ENCODE measurements around the gene SLC2A11. TPM values are rescaled to one million over a fixed set of nuclear protein-coding genes. Genes with fewer than 3 reads are reported as not detected.

The SLC2A11 gene
- total RNA-seq, 6 experiments from 2014 or later: 8.9 to 13.2 (median 10.5) TPM

- H3K27ac Mint-ChIP-seq: no peak overlapping the region
- TF ChIP-seq CTCF (IDR thresholded peaks at IDR 0.05): no peak
- H3K27me3 Mint-ChIP-seq (ENCODE audit: insufficient read depth): peaks cover 26% of the 10 kb centered on the region
- peaks cover 12% of the 10 kb centered on the region; the same call in 1 of the 2 replicates for H3K36me3 Mint-ChIP-seq (ENCODE audit: low read depth)
- H3K9me3 Mint-ChIP-seq: peaks cover 4% of the 10 kb centered on the region; the same call in 1 of the 2 replicates
- H3K4me3 Mint-ChIP-seq: no peak overlapping the region; the same call in 1 of the 2 replicates
- H3K4me1 Mint-ChIP-seq (ENCODE audit: low read depth): peaks cover 22% of the 10 kb centered on the region
- no peak for DNase-seq
Observed at GRCh38 chr22:23836692-23837495, 20.8 kb upstream of the SLC2A11 start.

GRCh38 chr22:23837496-23837859, 20.2 kb upstream of the SLC2A11 start:
- peaks cover 12% of the 10 kb centered on the region; the same call in 1 of the 2 replicates for H3K36me3 Mint-ChIP-seq (ENCODE audit: low read depth)
- H3K4me1 Mint-ChIP-seq (ENCODE audit: low read depth): peaks cover 22% of the 10 kb centered on the region
- no peak for TF ChIP-seq CTCF (IDR thresholded peaks at IDR 0.05)
- no peak for DNase-seq
- H3K27me3 Mint-ChIP-seq (ENCODE audit: insufficient read depth): peaks cover 26% of the 10 kb centered on the region
- H3K9me3 Mint-ChIP-seq: peaks cover 4% of the 10 kb centered on the region; the same call in 1 of the 2 replicates
- H3K27ac Mint-ChIP-seq: no peak overlapping the region
- H3K4me3 Mint-ChIP-seq: no peak overlapping the region; the same call in 1 of the 2 replicates

GRCh38 chr22:23837911-23838680, 19.6 kb upstream of the SLC2A11 start:
- no peak overlapping the region; the same call in 1 of the 2 replicates for H3K27ac Mint-ChIP-seq
- peaks cover 4% of the 10 kb centered on the region; the same call in 1 of the 2 replicates for H3K9me3 Mint-ChIP-seq
- H3K4me3 Mint-ChIP-seq: peak overlapping the region; percentile 51
- H3K27me3 Mint-ChIP-seq (ENCODE audit: insufficient read depth): peaks cover 26% of the 10 kb centered on the region
- no peak for TF ChIP-seq CTCF (IDR thresholded peaks at IDR 0.05)
- DNase-seq: no peak
- H3K36me3 Mint-ChIP-seq (ENCODE audit: low read depth): peaks cover 12% of the 10 kb centered on the region; the same call in 1 of the 2 replicates
- H3K4me1 Mint-ChIP-seq (ENCODE audit: low read depth): peaks cover 22% of the 10 kb centered on the region

- no peak for TF ChIP-seq CTCF (IDR thresholded peaks at IDR 0.05)
- peak within 1 kb of the TSS; percentile 63 for H3K4me3 Mint-ChIP-seq
- peaks cover 12% of the 10 kb centered on the region; the same call in 1 of the 2 replicates for H3K36me3 Mint-ChIP-seq (ENCODE audit: low read depth)
- peaks cover 4% of the 10 kb centered on the region; the same call in 1 of the 2 replicates for H3K9me3 Mint-ChIP-seq
- peak; percentile 92 for DNase-seq
- peaks cover 22% of the 10 kb centered on the region for H3K4me1 Mint-ChIP-seq (ENCODE audit: low read depth)
- H3K27me3 Mint-ChIP-seq (ENCODE audit: insufficient read depth): peaks cover 25% of the 10 kb centered on the region
- peak within 1 kb of the TSS; percentile 36 for H3K27ac Mint-ChIP-seq
Observed at GRCh38 chr22:23838681-23839468, 18.8 kb upstream of the SLC2A11 start, which contains the start of gene DERL3. Gene DERL3 (minus strand): TSS chr22:23839006. CDS start chr22:23838987, 19 bp downstream.

GRCh38 chr22:23840026-23840425, 17.6 kb upstream of the SLC2A11 start:
- Mint-ChIP-seq H3K4me1 (ENCODE audit: low read depth) (peaks cover 31% of the 10 kb centered on the region), H3K27ac (no peak overlapping the region), H3K36me3 (ENCODE audit: low read depth) (peaks cover 12% of the 10 kb centered on the region; the same call in 1 of the 2 replicates), H3K9me3 (peaks cover 4% of the 10 kb centered on the region; the same call in 1 of the 2 replicates), H3K27me3 (ENCODE audit: insufficient read depth) (peaks cover 25% of the 10 kb centered on the region), H3K4me3 (no peak overlapping the region)
- DNase-seq: no peak
- no peak for TF ChIP-seq CTCF (IDR thresholded peaks at IDR 0.05)
